Smooth muscle cell (in vitro differentiated cells): ENCODE results near the gene MAGOHB. TPM values are rescaled to one million over a fixed set of nuclear protein-coding genes. Genes with fewer than 3 reads are reported as not detected.

ENCODE experiments used
- DNase-seq: peaks from one replicate; lab custom pipeline; 2025; ENCODE audit not compliant: unreplicated experiment; lab: John Stamatoyannopoulos, UW
- H2AFZ ChIP-seq: fragments of 200-600 bp; sonication (generic); 2 replicates; pipeline ENCODE4 v1.6.0; 2016; ENCODE audit warnings: antibody characterized with exemption, low read depth, mild to moderate bottlenecking
- H3F3A ChIP-seq: fragments of 200-600 bp; sonication (generic); 2 replicates; pipeline ENCODE4 v1.6.0; 2017; ENCODE audit warnings: antibody characterized with exemption, low read depth
- H3K27ac ChIP-seq: fragments of 200-600 bp; sonication (generic); 2 replicates; pipeline ENCODE4 v1.5.1; 2016; ENCODE audit warnings: low read depth, mild to moderate bottlenecking
- H3K27me3 ChIP-seq: fragments of 200-600 bp; sonication (generic); 2 replicates; pipeline ENCODE4 v1.6.1; 2016; ENCODE audit warnings: low read depth, mild to moderate bottlenecking
- H3K36me3 ChIP-seq: fragments of 200-600 bp; sonication (generic); 2 replicates; pipeline ENCODE4 v1.5.1; 2016; ENCODE audit warnings: low read depth
- H3K4me1 ChIP-seq: fragments of 200-600 bp; sonication (generic); 2 replicates; pipeline ENCODE4 v1.5.1; 2016; ENCODE audit warnings: low read depth
- H3K4me2 ChIP-seq: fragments of 200-600 bp; sonication (generic); 2 replicates; pipeline ENCODE4 v1.6.0; 2016; ENCODE audit warnings: mild to moderate bottlenecking
- H3K4me3 ChIP-seq: fragments of 200-600 bp; sonication (generic); 2 replicates; pipeline ENCODE4 v1.5.1; 2016; ENCODE audit warnings: mild to moderate bottlenecking
- H3K79me2 ChIP-seq: fragments of 200-600 bp; sonication (generic); 2 replicates; pipeline ENCODE4 v1.6.0; 2016; ENCODE audit warnings: low read depth, mild to moderate bottlenecking
- H3K9ac ChIP-seq: fragments of 200-600 bp; sonication (generic); 2 replicates; pipeline ENCODE4 v1.6.0; 2016; ENCODE audit warnings: low read depth
- H3K9me3 ChIP-seq: fragments of 200-600 bp; sonication (generic); replicated peaks from 2 replicates; pipeline ENCODE4 v1.5.1; 2016; ENCODE audit warnings: low read depth
- H4K20me1 ChIP-seq: fragments of 200-600 bp; sonication (generic); 2 replicates; pipeline ENCODE4 v1.6.0; 2016; ENCODE audit warnings: low read depth
- WGBS: methylation state at CpG from one replicate; pipeline ENCODE4 v1.1.7; 2016; ENCODE audit warnings: low lambda C conversion rate; 5-methylcytosine and 5-hydroxymethylcytosine counted together
- polyA plus RNA-seq: library from polyadenylated mRNA; unstranded; fragments of >200 nt; fragmentation: Nextera tagmentation; extraction: Ambion mirVana; gene quantifications from 2 replicates; pipeline ENCODE4 v1.2.1, GENCODE V29; 2016
- total RNA-seq: library from RNA; depleted of rRNA; stranded (reverse); fragments of >200 nt; gene quantifications from 2 replicates; pipeline ENCODE4 v1.2.3, GENCODE V29; 2014
- TF ChIP-seq, protein P1 (sequence below): fragments of 200-600 bp; sonication (generic); IDR thresholded peaks from 2 replicates; pipeline ENCODE4 v1.5.1; 2017; ENCODE audit warnings: borderline replicate concordance, mild to moderate bottlenecking, antibody characterized with exemption; ENCODE audit not compliant: insufficient read depth, poor library complexity, severe bottlenecking

Gene MAGOHB
- total and polyA plus RNA-seq, 2 experiments from 2014 or later, result 24.0 to 62.2 TPM

GRCh38 chr12:10563966-10564365 is 49.4 kb downstream of the MAGOHB start:
- 80% methylated on average over 3 of the region's 3 CpGs for WGBS
- TF ChIP-seq, protein P1, sequence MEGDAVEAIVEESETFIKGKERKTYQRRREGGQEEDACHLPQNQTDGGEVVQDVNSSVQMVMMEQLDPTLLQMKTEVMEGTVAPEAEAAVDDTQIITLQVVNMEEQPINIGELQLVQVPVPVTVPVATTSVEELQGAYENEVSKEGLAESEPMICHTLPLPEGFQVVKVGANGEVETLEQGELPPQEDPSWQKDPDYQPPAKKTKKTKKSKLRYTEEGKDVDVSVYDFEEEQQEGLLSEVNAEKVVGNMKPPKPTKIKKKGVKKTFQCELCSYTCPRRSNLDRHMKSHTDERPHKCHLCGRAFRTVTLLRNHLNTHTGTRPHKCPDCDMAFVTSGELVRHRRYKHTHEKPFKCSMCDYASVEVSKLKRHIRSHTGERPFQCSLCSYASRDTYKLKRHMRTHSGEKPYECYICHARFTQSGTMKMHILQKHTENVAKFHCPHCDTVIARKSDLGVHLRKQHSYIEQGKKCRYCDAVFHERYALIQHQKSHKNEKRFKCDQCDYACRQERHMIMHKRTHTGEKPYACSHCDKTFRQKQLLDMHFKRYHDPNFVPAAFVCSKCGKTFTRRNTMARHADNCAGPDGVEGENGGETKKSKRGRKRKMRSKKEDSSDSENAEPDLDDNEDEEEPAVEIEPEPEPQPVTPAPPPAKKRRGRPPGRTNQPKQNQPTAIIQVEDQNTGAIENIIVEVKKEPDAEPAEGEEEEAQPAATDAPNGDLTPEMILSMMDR, result no peak
- no peaks in the 10 kb centered on the region for H4K20me1 ChIP-seq
- H3F3A ChIP-seq, result no peaks in the 10 kb centered on the region
- H3K9ac ChIP-seq, result no peak overlapping the region
- no peak overlapping the region for H3K27ac ChIP-seq
- H3K79me2 ChIP-seq, result no peaks in the 10 kb centered on the region
- H3K36me3 ChIP-seq, result no peaks in the 10 kb centered on the region
- H3K27me3 ChIP-seq, result no peaks in the 10 kb centered on the region
- H2AFZ ChIP-seq, result no peak overlapping the region
- H3K4me2 ChIP-seq, result no peak overlapping the region
- no peak for DNase-seq
- no peak overlapping the region for H3K4me3 ChIP-seq
- no peaks in the 10 kb centered on the region for H3K4me1 ChIP-seq
- no peaks in the 10 kb centered on the region for H3K9me3 ChIP-seq

- Histone ChIP-seq H3K36me3 (no peaks in the 10 kb centered on the region), H2AFZ (no peak overlapping the region), H3F3A (no peaks in the 10 kb centered on the region), H3K9ac (no peak overlapping the region), H3K4me1 (no peaks in the 10 kb centered on the region), H4K20me1 (no peaks in the 10 kb centered on the region), H3K27me3 (no peaks in the 10 kb centered on the region), H3K79me2 (no peaks in the 10 kb centered on the region), H3K27ac (no peak overlapping the region), H3K4me2 (no peak overlapping the region), H3K9me3 (no peaks in the 10 kb centered on the region), H3K4me3 (no peak overlapping the region)
- TF ChIP-seq, protein P1, result no peak
- 95% methylated on average over 1 of the region's 1 CpG for WGBS
- no peak for DNase-seq
Measured at GRCh38 chr12:10563002-10563401, 50.4 kb downstream of the MAGOHB start.

DNA sequence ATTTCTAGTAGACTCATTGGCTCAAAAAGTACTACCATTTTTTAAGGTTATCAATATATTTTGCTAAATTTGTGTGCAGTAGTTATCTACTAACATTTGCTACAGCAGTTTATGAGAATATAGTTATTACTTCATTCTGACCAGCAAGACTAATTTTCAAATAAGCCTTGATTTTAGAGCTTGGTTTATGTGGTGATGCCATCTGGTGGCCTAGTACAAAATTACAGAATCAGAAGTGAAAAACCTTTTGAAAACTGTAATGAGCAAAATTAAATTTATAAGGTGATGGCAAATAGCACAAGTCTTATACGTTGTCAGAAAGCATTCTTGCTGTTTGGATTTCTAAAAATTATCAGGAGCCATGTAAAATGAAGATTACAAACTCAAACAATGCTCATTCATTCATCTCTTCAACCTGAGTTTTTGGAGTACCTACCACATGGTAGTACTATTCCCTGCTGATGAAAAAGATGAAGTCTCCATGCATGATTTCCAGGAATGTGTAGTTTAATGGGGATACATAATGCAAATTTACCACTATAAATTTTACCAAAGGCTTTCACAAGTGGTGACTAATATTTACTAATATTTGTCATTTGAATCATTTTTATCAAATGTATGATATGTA is 51.0 kb downstream of the MAGOHB start:
- no peak for DNase-seq
- H3K4me2 ChIP-seq, result no peak overlapping the region
- no peaks in the 10 kb centered on the region for H3K36me3 ChIP-seq
- no peak overlapping the region for H2AFZ ChIP-seq
- 0% methylated on average over 1 of the region's 1 CpG for WGBS
- no peaks in the 10 kb centered on the region for H3K4me1 ChIP-seq
- H3K27me3 ChIP-seq, result no peaks in the 10 kb centered on the region
- TF ChIP-seq, protein P1, result peak; percentile 77
- H3F3A ChIP-seq, result no peaks in the 10 kb centered on the region
- H4K20me1 ChIP-seq, result no peaks in the 10 kb centered on the region
- no peak overlapping the region for H3K27ac ChIP-seq
- H3K9me3 ChIP-seq, result no peaks in the 10 kb centered on the region
- H3K79me2 ChIP-seq, result no peaks in the 10 kb centered on the region
- no peak overlapping the region for H3K9ac ChIP-seq
- H3K4me3 ChIP-seq, result no peak overlapping the region

GRCh38 chr12:10559244-10559643 is 54.2 kb downstream of the MAGOHB start:
- no peak overlapping the region for H3K4me2 ChIP-seq
- no peaks in the 10 kb centered on the region for H3K9me3 ChIP-seq
- WGBS, result 91% methylated on average over 2 of the region's 2 CpGs
- no peak overlapping the region for H3K27ac ChIP-seq
- no peak overlapping the region for H3K9ac ChIP-seq
- H3K27me3 ChIP-seq, result no peaks in the 10 kb centered on the region
- H3F3A ChIP-seq, result no peaks in the 10 kb centered on the region
- TF ChIP-seq, protein P1, result no peak
- H2AFZ ChIP-seq, result peak overlapping the region; percentile 66
- no peak overlapping the region for H3K4me3 ChIP-seq
- no peaks in the 10 kb centered on the region for H3K36me3 ChIP-seq
- DNase-seq, result no peak
- H3K4me1 ChIP-seq, result no peaks in the 10 kb centered on the region
- H3K79me2 ChIP-seq, result no peaks in the 10 kb centered on the region
- H4K20me1 ChIP-seq, result no peaks in the 10 kb centered on the region
